PC-3 (cell line): Measurements from ENCODE around the gene MGAT4A.

Source experiments
- EZH2 ChIP-seq: fragments of 300-600 bp; sonication (generic); IDR thresholded peaks from one replicate; pipeline ENCODE4 v1.6.1; 2017; ENCODE audit warnings: antibody characterized with exemption, mild to moderate bottlenecking, low read length; ENCODE audit not compliant: unreplicated experiment
- EZH2phosphoT487 ChIP-seq: fragments of 300-600 bp; sonication (generic); IDR thresholded peaks from 2 replicates; pipeline ENCODE4 v1.6.1; 2018; ENCODE audit warnings: mild to moderate bottlenecking, antibody characterized with exemption, low read length, borderline replicate concordance
- TF ChIP-seq, protein P1 (sequence below): fragments of 300-600 bp; sonication (generic); conservative IDR thresholded peaks from 2 replicates; pipeline ENCODE4 v1.5.1; 2017; ENCODE audit warnings: antibody characterized with exemption, low read depth, mild to moderate bottlenecking, low read length

DNA sequence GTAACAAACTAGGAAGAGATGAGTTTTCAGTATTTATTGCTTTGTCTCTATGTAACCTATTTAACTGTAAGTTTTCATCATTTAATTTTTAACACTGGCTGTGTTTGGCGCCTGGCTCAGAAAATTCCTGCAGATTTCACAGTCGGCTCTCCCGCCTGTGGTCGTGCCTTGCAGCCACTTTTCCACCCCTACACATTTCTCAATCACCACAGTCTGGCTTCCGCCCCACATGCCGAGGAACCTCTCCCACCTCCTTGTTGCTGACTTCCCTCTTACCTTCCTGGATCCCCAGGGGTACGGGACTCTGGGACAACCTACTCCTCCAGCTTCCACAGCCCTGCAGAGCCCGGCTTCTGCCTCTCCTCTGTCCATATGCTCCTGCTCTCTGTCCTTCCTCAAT is 41.6 kb upstream of the MGAT4A start:
- TF ChIP-seq EZH2 (no peak), EZH2phosphoT487 (no peak)
- TF ChIP-seq, protein P1, sequence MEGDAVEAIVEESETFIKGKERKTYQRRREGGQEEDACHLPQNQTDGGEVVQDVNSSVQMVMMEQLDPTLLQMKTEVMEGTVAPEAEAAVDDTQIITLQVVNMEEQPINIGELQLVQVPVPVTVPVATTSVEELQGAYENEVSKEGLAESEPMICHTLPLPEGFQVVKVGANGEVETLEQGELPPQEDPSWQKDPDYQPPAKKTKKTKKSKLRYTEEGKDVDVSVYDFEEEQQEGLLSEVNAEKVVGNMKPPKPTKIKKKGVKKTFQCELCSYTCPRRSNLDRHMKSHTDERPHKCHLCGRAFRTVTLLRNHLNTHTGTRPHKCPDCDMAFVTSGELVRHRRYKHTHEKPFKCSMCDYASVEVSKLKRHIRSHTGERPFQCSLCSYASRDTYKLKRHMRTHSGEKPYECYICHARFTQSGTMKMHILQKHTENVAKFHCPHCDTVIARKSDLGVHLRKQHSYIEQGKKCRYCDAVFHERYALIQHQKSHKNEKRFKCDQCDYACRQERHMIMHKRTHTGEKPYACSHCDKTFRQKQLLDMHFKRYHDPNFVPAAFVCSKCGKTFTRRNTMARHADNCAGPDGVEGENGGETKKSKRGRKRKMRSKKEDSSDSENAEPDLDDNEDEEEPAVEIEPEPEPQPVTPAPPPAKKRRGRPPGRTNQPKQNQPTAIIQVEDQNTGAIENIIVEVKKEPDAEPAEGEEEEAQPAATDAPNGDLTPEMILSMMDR: no peak
